HG02981 (cell line): Measurements from ENCODE around the gene SGCA.

Source experiments
- ATAC-seq: cut with Tn5 transposase; IDR thresholded peaks from one replicate; pipeline ENCODE4 v1.9.1; 2021; ENCODE audit warnings: mild to moderate bottlenecking, moderate library complexity; ENCODE audit not compliant: unreplicated experiment

The SGCA gene

GRCh38 chr17:50133769-50134099, 32.1 kb upstream of the SGCA start:
- no peak for ATAC-seq

GRCh38 chr17:50134206-50135110, 31.3 kb upstream of the SGCA start:
- no peak for ATAC-seq

GRCh38 chr17:50135316-50136095, 30.3 kb upstream of the SGCA start:
- no peak for ATAC-seq

- ATAC-seq, result no peak
Observed at GRCh38 chr17:50136096-50136687, 29.6 kb upstream of the SGCA start.

- no peak for ATAC-seq
Observed at GRCh38 chr17:50137042-50137441, 28.8 kb upstream of the SGCA start.

GRCh38 chr17:50139185-50139783, 26.5 kb upstream of the SGCA start:
- no peak for ATAC-seq

- ATAC-seq, result peak; percentile 47
Observed at GRCh38 chr17:50139950-50140885, 25.6 kb upstream of the SGCA start.

- no peak for ATAC-seq
Observed at GRCh38 chr17:50141026-50141744, 24.6 kb upstream of the SGCA start.

GRCh38 chr17:50141745-50142110, 24.1 kb upstream of the SGCA start:
- no peak for ATAC-seq

- ATAC-seq, result no peak
Observed at GRCh38 chr17:50143461-50144176, 22.2 kb upstream of the SGCA start.

- no peak for ATAC-seq
Observed at GRCh38 chr17:50144355-50144754, 21.4 kb upstream of the SGCA start.

- ATAC-seq, result no peak
Observed at GRCh38 chr17:50144845-50145531, 20.8 kb upstream of the SGCA start.

GRCh38 chr17:50145532-50146229, 20.1 kb upstream of the SGCA start:
- ATAC-seq, result no peak

- no peak for ATAC-seq
Observed at GRCh38 chr17:50146230-50146926, 19.4 kb upstream of the SGCA start.

- no peak for ATAC-seq
Observed at GRCh38 chr17:50146927-50147665, 18.7 kb upstream of the SGCA start.

GRCh38 chr17:50147841-50148225, 18.0 kb upstream of the SGCA start:
- no peak for ATAC-seq
